ACHN (cell line): Measurements from ENCODE around the gene ATP1B3.
"Not testable (repeated sequence)": the region's sequence is repeated elsewhere in the genome, so short reads cannot be mapped to it uniquely, and the experiment has no call there.

ENCODE experiments used
- DNase-seq: peaks from one replicate; pipeline ENCODE4 v3.0.0-alpha.2; 2015
- in situ Hi-C: cut with HindIII; loops from 2 replicates; pipeline ENCODE4 v1.10.0; 2017; ENCODE audit warnings: low sequenced_read_pairs, low pct_ligation_motif_present, low pct_unique_long_range_greater_than_20kb

ATP1B3 gene

GRCh38 chr3:141894524-141895176 is 18.2 kb downstream of the ATP1B3 start:
- in situ Hi-C loops, result no loop called here
- DNase-seq, result peak; percentile 27

DNA sequence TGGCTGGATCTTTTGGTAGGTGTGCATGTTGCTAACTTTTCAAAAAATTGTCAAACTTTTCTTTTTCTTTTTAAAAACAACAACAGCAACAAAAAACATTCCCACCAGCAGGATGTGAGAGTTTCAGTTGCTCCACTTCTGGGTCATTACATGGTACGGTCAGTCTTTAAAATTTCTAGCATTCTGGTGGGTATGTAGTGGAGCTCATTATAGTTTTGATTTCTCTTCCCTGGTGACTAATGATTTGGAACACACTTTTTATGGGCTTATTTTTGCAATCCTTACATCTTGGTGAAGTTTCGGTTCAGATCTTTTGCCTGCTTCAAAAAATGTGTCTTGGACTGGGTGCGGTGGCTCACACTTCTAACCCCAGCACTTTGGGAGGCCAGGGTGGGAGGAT is 19.3 kb downstream of the ATP1B3 start:
- no peak for DNase-seq
- in situ Hi-C loops, result no loop called here

GRCh38 chr3:141898908-141899307 is 22.5 kb downstream of the ATP1B3 start:
- in situ Hi-C loops, result no loop called here
- no peak for DNase-seq

DNA sequence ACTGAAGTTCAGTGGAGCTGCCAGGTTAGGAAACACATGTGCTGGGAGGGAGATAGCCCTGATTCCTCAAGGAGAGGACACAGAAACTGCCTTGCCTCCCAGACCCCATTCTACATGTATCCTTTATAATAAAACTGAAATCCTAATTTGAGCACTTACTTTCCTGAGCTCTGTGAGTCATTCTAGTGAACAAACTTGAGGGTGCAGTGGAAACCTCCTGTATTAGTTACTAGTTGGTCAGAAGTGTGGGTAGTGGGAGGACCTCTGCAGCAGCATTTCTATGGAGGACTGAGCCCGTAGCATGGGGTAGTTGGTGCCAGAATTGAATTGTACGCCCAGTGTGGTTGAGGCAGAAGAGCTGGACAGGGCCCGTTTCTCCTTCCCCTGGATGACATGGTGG is 23.9 kb downstream of the ATP1B3 start:
- in situ Hi-C loops, result no loop called here
- no peak for DNase-seq

GRCh38 chr3:141901914-141902313 is 25.5 kb downstream of the ATP1B3 start:
- in situ Hi-C loops, result no loop called here
- DNase-seq, result no peak

DNA sequence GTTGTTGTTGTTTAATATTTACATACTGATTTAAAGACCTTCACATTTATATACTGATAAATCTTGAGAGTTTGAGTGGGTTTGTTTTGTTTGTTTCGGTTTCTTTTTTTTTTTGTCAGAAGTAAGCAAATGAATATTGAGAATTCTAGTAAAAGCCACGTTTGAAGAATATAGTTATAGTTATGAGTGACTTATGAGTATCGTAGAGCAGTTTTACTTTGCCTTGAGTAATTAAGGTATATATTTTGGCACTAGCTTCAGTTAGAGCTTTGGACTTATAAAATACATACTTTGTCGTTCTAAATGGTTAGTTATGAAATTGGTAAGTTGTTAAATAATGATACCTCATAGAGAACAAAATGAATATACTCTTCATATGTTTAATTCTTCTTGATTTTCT is 27.8 kb downstream of the ATP1B3 start:
- in situ Hi-C loops, result no loop called here
- DNase-seq, result no peak

DNA sequence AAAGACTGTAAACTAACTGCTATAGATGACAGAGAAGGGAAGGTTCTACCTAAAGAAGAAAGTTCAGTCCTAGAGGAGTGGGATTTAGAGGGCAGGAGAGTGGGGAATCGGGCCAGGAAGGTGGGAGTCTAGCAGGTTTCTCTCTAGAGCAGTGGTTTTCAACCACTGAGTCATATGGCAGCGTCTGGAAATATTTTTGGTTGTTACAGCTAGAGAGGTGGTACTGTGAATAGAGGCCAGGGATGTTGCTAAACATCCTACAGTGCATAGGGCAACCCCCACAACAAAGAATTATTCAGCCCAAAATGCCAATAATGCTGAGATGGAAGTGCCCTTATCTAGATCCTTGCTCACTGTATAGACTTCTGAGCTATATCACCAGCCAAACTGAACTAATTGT is 28.7 kb downstream of the ATP1B3 start:
- no peak for DNase-seq
- in situ Hi-C loops, result no loop called here

GRCh38 chr3:141909408-141909807 is 33.0 kb downstream of the ATP1B3 start:
- in situ Hi-C loops, result no loop called here
- no peak for DNase-seq

- DNase-seq, in situ Hi-C loops: not testable (repeated sequence)
These were observed 33.5 kb downstream of the ATP1B3 start for GRCh38 chr3:141909986-141910385.

DNA sequence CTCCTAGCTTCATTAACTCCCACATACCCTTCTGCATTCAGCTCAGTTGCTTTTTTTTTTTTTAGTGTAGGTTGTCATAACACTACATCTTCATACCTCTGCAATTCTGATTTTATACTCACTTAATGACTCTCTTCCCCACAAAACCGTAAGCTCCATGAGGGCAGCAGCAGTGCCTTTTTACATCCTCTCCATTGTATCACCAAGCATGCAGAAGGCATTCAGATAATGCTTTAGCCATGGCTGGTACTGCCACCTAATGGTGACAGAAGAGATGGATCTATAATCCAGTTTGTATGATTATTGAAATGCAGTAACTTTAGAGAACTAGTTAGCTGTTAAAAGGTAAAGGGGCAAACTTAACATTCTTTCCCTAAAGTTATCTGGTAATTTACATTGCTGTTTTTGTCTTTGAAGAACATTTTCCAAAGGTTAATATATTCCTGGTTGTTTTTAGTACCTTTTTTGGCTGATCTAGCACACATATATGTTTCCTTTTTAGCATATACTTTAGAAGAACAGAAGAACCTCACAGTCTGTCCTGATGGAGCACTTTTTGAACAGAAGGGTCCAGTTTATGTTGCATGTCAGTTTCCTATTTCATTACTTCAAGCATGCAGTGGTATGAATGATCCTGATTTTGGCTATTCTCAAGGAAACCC is 36.8 kb downstream of the ATP1B3 start:
- in situ Hi-C loops, result no loop called here
- peak; percentile 63 for DNase-seq

GRCh38 chr3:141914311-141914710 is 37.9 kb downstream of the ATP1B3 start:
- in situ Hi-C loops, result no loop called here
- no peak for DNase-seq

GRCh38 chr3:141915016-141915415 is 38.6 kb downstream of the ATP1B3 start:
- in situ Hi-C loops, result no loop called here
- DNase-seq, result no peak

GRCh38 chr3:141915766-141916165 is 39.3 kb downstream of the ATP1B3 start:
- no peak for DNase-seq
- in situ Hi-C loops, result no loop called here

GRCh38 chr3:141920701-141921100 is 44.3 kb downstream of the ATP1B3 start:
- in situ Hi-C loops, result no loop called here

DNA sequence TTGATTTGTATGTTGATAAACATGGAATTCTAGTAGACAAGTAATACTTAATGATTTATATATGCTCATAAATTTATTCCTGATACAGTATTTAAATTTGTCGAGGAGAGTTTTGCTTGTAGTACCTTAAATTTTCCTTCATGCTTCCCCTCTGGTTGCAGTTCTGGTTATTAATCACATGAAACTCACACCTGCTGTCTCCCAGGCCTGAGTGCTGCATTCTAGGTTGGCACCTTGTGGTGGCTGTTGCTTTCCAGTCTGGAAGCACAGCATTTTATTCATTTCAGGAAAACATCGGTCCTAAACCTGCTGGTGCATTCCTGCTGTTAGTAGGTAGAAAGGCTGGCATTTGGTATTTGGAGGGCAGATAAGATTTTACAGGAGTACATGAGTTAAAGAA is 44.9 kb downstream of the ATP1B3 start:
- in situ Hi-C loops, result no loop called here
- no peak for DNase-seq

More at GRCh38 chr3:141920701-141921100, 44.3 kb downstream of the ATP1B3 start:
- no peak for DNase-seq

DNA sequence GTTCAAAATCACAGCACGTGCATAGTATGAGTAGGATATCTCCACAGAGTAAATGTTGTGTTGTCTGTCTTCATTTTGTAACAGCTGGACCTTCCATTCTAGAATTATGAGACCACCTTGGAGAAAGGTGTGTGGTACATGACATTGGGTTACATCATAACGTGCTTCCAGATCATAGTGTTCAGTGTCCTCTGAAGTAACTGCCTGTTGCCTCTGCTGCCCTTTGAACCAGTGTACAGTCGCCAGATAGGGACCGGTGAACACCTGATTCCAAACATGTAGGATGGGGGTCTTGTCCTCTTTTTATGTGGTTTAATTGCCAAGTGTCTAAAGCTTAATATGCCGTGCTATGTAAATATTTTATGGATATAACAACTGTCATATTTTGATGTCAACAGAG is 49.2 kb downstream of the ATP1B3 start:
- in situ Hi-C loops, DNase-seq: not testable (repeated sequence)

DNA sequence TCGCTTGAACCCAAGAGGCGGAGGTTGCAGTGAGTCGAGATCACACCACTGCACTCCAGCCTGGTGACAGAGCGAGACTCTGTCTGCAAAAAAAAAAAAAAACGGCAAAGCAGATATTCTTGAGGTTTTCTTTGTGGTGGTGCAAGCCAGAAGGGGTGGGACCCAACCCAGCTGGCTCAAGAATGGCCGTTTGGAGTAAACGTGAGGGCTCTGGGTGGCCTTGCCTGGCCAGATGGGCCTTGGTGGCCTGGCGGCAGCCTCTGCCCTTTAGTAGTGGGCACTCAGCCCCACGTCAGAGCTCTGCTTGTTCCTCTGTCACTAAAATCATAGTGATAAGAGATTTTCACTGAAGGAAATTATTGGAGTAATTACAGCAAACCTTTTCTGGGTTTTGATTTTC is 50.5 kb downstream of the ATP1B3 start:
- in situ Hi-C loops, result no loop called here

DNA sequence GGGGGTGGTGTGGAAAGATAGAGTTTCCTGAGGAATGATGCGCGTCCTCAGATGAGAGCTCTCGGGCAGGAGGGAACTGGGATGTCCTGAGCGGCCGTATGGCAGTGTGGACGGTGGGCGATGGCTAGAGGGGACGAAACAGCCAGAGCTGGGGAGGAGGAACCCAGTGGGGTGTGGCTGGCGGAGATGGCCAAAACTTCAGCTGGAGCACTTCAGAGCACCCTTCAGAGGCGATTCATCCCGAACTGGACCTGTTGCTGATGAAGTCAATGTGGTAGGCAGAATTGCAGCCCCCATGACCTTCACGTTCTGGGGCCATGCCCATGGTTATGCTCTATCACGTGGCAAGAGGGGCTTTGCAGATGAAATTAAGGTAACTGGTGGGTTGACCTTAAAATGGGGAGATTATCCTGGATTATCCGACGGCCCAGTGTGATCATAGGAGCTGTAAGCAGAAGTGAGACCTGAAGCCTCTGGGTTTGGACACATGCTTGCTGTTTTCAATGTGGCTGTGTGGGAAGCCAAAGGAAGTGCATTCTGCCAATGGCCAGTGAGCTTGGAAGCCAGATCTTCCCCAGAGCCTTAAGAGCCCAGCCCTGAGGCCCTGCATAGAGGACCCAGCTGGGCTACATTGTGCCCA is 52.3 kb downstream of the ATP1B3 start:
- in situ Hi-C loops, result no loop called here
- no peak for DNase-seq

More for the DNA sequence above, 50.5 kb downstream of the ATP1B3 start:
- no peak for DNase-seq

GRCh38 chr3:141929341-141929995 is 53.0 kb downstream of the ATP1B3 start:
- in situ Hi-C loops, result no loop called here
- no peak for DNase-seq
